Cardiac fibroblast (primary cell): ENCODE results near the gene GDPD5.
A peak's percentile ranks its signal among the peaks of the same experiment; 100 is the strongest.

ENCODE experiments used
- DNase-seq, 2 donors: peaks; one replicate each; pipeline versions ENCODE4 v3.0.0 to v3.0.0-alpha.2; 2010; ENCODE audit warnings: low read depth in 2 of 2
- H3K4me3 ChIP-seq, 2 donors: replicated peaks in 1 of 2; 1 replicate in 1 of 2; 2 replicates in 1 of 2; pipeline ENCODE4 v1.5.1; 2011; ENCODE audit warnings: low read depth in 2 of 2, low read length in 2 of 2, mild to moderate bottlenecking in 2 of 2, moderate library complexity in 1 of 2
- TF ChIP-seq, protein P1 (sequence below): IDR thresholded peaks from one replicate; pipeline ENCODE4 v1.5.1; 2011; ENCODE audit warnings: low read depth, mild to moderate bottlenecking, low read length, inconsistent platforms

GDPD5 gene

DNA sequence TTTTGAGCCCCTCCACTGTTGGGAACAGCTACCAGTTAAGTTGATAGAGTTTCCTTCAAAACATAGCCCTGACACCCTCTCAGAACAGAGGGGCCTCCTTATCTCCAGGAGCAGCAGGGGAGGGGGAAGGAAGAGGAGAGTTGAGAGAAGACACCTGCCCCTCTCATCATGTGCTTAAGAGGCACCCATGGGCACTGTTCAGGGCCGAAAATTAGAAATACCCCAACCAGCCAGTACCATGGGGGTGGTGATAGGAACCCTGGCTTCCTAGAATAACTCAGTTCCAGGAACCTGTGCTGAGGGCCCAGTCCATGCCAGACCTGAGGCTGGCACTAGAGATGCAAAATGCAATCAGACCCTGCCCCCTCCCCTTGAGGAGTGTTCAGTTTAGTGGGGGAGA is 9.3 kb upstream of the GDPD5 start:
- no peak for DNase-seq
- H3K4me3 ChIP-seq, result no peak overlapping the region
- TF ChIP-seq, protein P1, sequence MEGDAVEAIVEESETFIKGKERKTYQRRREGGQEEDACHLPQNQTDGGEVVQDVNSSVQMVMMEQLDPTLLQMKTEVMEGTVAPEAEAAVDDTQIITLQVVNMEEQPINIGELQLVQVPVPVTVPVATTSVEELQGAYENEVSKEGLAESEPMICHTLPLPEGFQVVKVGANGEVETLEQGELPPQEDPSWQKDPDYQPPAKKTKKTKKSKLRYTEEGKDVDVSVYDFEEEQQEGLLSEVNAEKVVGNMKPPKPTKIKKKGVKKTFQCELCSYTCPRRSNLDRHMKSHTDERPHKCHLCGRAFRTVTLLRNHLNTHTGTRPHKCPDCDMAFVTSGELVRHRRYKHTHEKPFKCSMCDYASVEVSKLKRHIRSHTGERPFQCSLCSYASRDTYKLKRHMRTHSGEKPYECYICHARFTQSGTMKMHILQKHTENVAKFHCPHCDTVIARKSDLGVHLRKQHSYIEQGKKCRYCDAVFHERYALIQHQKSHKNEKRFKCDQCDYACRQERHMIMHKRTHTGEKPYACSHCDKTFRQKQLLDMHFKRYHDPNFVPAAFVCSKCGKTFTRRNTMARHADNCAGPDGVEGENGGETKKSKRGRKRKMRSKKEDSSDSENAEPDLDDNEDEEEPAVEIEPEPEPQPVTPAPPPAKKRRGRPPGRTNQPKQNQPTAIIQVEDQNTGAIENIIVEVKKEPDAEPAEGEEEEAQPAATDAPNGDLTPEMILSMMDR, result no peak

DNA sequence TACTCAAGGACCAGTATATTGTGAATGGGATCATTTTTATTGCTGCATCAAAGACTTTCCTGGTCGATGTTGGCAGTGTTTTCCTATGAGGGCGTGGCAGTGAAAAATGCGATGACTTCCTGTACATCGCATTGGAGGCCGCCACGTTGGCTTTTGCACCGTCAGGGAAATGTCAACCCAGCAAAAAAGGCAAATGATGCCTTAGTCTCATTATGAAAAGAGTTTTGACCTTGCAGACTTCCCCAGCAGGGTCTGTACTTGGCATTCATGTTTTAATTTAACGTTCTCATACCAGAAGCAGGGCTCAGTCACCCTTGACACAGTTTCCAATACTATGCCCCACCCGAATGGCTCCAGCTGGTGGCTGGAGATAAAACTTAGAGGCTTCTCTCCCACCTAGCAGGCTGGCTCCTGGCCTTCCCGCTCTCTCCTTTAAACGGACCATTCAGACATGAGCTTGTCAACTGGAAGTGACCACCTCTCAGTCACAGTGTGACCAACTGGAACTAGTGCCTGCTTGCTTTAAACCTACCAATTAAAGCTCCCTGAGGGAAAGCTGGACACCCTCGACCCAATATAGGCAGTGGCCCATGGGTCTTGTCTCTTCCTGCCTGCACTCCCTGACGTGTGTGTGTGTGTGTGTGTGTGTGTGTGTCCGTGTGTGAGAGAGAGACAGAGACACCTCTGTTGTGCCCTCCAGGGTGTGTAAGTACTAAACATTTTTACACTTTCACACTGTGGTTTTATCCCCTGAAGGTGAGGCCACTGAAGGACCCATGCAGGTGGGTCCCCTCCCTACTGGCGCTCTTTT is 8.7 kb upstream of the GDPD5 start:
- H3K4me3 ChIP-seq, result no peak overlapping the region
- TF ChIP-seq, protein P1, result no peak
- DNase-seq, result no peak

DNA sequence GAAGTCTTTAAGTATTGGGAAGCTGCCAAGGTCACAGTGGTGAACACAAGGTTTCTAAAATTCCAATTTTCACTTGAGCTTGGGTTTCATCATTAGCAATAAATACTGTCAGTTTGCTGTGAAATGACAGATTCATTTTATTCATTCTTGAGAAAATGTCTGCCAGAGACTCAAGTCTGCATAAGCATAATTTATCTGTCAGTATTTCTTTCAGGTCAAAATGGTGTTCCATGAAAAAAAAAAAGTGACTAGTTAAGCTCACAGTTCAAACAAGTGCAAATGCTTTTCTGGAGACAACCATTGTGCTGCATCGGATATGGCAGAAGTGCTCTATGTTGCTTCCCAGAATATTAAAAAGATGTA is 8.1 kb upstream of the GDPD5 start:
- DNase-seq, result no peak
- no peak overlapping the region for H3K4me3 ChIP-seq
- TF ChIP-seq, protein P1, result no peak

DNA sequence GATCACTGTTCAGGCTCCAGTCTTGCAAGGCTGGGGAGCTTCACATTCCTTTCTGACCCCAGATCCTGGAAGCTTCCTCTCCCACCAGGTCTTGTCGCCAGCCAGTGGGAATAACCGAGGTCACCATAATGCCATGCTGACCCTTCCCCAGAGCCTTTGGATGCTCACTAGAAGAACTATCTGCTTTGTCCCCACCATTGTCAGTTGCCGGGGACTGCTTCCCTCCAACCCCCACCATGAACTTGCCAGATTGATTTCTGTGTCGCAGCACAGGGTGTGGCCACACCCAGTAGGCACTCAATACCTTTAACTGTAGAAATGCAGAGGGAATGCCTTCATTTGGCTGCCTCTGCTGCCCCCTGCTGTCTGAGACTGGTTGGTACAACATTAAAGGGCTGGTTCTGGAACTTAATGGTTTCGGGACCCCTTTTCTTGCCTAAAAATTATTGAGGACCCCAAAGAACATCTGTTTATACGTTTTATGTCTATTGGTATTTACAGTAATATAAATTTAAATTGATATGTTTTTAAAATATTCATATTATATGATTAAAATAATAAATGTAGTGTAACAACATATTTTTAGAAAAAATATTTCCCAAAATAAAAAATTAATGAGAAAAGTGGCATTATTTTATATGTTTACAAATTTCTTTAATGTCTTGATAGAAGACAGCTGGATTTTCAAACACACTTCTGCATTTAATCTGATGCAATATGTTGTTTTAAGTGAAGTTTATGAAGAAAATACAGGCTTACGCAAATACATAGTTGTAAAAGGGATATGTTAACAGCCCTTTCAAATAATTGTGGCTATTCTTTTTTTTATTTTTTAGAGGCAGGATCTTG is 6.7 kb upstream of the GDPD5 start:
- peak; percentile 61 to 72 for DNase-seq

DNA sequence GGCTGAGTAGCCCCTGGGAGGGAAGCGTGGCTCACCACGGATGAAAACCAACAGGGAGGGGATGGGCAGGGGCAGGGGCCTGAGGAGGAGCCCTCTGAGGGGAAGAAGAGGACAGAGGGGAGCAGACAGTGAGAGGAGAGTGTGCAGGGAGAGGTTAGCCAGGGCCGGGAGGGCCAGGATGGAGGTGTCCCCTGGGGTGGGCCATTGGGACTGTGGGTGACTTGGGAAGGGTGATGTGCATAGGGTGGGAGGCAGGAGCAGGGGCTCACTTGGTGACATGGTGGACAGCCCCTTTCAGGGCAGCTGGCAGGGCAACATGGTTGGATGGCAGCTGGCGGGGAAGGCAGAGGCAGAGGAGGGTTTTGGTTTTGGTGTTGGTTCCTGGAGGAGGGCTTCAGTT is 5.6 kb upstream of the GDPD5 start:
- TF ChIP-seq, protein P1, result no peak
- DNase-seq, result no peak
- H3K4me3 ChIP-seq, result no peak overlapping the region

More for the DNA sequence above, 6.7 kb upstream of the GDPD5 start:
- no peak overlapping the region for H3K4me3 ChIP-seq
- TF ChIP-seq, protein P1, result peak; percentile 78

DNA sequence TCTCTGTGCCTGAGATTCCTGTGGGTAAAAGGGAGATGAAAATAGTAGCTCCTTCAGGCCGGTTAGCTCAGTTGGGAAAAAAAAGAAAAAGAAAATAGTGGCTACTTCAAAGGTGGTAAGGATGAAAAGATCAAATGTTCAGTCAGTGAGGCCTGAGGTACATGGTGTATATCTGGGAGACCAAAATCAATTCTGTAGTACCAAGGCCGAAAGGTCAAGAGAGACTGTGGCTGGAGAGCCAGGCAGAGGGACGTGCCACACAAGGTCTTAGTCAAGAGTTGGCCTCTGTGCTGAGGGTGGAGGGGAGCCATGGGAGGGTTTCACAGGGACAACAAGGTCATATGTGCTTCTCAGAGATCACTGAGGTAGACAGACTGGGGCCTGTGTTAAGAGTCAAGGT is 4.8 kb upstream of the GDPD5 start:
- no peak overlapping the region for H3K4me3 ChIP-seq
- no peak for DNase-seq

More for the DNA sequence above, 4.8 kb upstream of the GDPD5 start:
- TF ChIP-seq, protein P1, result no peak
